PC-3 (cell line): ENCODE results near the gene HDAC11.

ENCODE experiments used
- CTCF ChIP-seq: fragments of 300-600 bp; sonication (generic); conservative IDR thresholded peaks from 2 replicates; pipeline ENCODE4 v1.5.1; 2017; ENCODE audit warnings: antibody characterized with exemption, low read depth, mild to moderate bottlenecking, low read length
- EZH2 ChIP-seq: fragments of 300-600 bp; sonication (generic); IDR thresholded peaks from one replicate; pipeline ENCODE4 v1.6.1; 2017; ENCODE audit warnings: antibody characterized with exemption, mild to moderate bottlenecking, low read length; ENCODE audit not compliant: unreplicated experiment

GRCh38 chr3:13550423-13550690, 70.3 kb downstream of the HDAC11 start:
- no peak for TF ChIP-seq CTCF
- no peak for TF ChIP-seq EZH2
